GM21423 (cell line): ENCODE data around the gene TMEM208.
A peak's percentile ranks its signal among the peaks of the same experiment; 100 is the strongest.

Experiments
- ATAC-seq: cut with Tn5 transposase; IDR thresholded peaks from one replicate; pipeline ENCODE4 v1.9.1; 2021; ENCODE audit warnings: mild to moderate bottlenecking, moderate library complexity; ENCODE audit not compliant: unreplicated experiment

Gene TMEM208

GRCh38 chr16:67226804-67227566, at the start of gene TMEM208:
Gene TMEM208, plus strand, starts transcription at chr16:67227130. Its CDS starts 89 bp downstream, at chr16:67227219.
- peak; percentile 94 for ATAC-seq

GRCh38 chr16:67177743-67178699, 48.9 kb upstream of the TMEM208 start:
- ATAC-seq = no peak

GRCh38 chr16:67179421-67180080, 47.4 kb upstream of the TMEM208 start:
- ATAC-seq = no peak

- ATAC-seq = no peak
Observed at GRCh38 chr16:67180166-67180565, 46.8 kb upstream of the TMEM208 start.

GRCh38 chr16:67181346-67181745, 45.6 kb upstream of the TMEM208 start:
- no peak for ATAC-seq

- no peak for ATAC-seq
Observed at GRCh38 chr16:67182288-67182687, 44.6 kb upstream of the TMEM208 start.

GRCh38 chr16:67183284-67183626, 43.7 kb upstream of the TMEM208 start:
- ATAC-seq = no peak

- ATAC-seq = peak; percentile 92
Observed at GRCh38 chr16:67183627-67184452, 43.1 kb upstream of the TMEM208 start, which contains the start of gene MATCAP1. Gene MATCAP1, minus strand, starts transcription at chr16:67183963. Its CDS starts 3,353 bp downstream, at chr16:67180610.

GRCh38 chr16:67184453-67184994, 42.4 kb upstream of the TMEM208 start:
- peak; percentile 6 for ATAC-seq

GRCh38 chr16:67184995-67185650, 41.8 kb upstream of the TMEM208 start:
- ATAC-seq = peak; percentile 21

GRCh38 chr16:67185651-67186134, 41.2 kb upstream of the TMEM208 start:
- ATAC-seq = no peak

GRCh38 chr16:67186550-67186950, 40.4 kb upstream of the TMEM208 start:
- ATAC-seq = no peak

GRCh38 chr16:67187175-67187890, 39.6 kb upstream of the TMEM208 start:
- no peak for ATAC-seq

GRCh38 chr16:67188323-67188722, 38.6 kb upstream of the TMEM208 start:
- no peak for ATAC-seq

GRCh38 chr16:67188798-67189197, 38.1 kb upstream of the TMEM208 start:
- ATAC-seq = no peak

GRCh38 chr16:67190041-67190440, 36.9 kb upstream of the TMEM208 start, which contains the start of gene EXOC3L1:
Gene EXOC3L1, minus strand, starts transcription at chr16:67190136. Its CDS starts 460 bp downstream, at chr16:67189676.
- ATAC-seq = no peak

- ATAC-seq = no peak
Observed at GRCh38 chr16:67190448-67191399, 36.2 kb upstream of the TMEM208 start.
